PC-3 (cell line): ENCODE results near the gene TSKU. TPM values are rescaled to one million over a fixed set of nuclear protein-coding genes. Genes with fewer than 3 reads are reported as not detected.

Experiments
- ATAC-seq: fragments of 200-7000 bp; cut with Tn5 transposase; 2 replicates; pipeline ENCODE4 v1.9.1; 2020; ENCODE audit warnings: mild to moderate bottlenecking, moderate library complexity
- BruUV-seq: library from RNA; stranded (reverse); fragments of 400-500 nt; replicated peaks from 2 replicates; lab custom pipeline; 2021; lab: Mats Ljungman, UMichigan
- CTCF ChIA-PET: fragments of 300-600 bp; sonication (Branson Sonifier 250); formaldehyde crosslinking; loops from one replicate; lab custom pipeline; 2022; ENCODE audit warnings: antibody characterized with exemption; lab: Charles Lee
- POLR2A ChIA-PET: fragments of 300-600 bp; sonication (Branson Sonifier 250); formaldehyde crosslinking; loops from one replicate; lab custom pipeline; 2022; ENCODE audit warnings: antibody characterized with exemption; ENCODE audit not compliant: unreplicated experiment; lab: Charles Lee
- DNase-seq: peaks from one replicate; pipeline ENCODE4 v3.0.0-alpha.2; 2015
- H2AFZ ChIP-seq: fragments of 300-600 bp; sonication (generic); 2 replicates; pipeline ENCODE4 v1.6.0; 2016; ENCODE audit warnings: antibody characterized with exemption, low read length
- H3F3A ChIP-seq: fragments of 300-600 bp; sonication (generic); one replicate; pipeline ENCODE4 v1.6.0; 2017; ENCODE audit warnings: antibody characterized with exemption, low read length, control low read depth, mild to moderate bottlenecking; ENCODE audit not compliant: unreplicated experiment
- H3K27ac ChIP-seq: fragments of 300-600 bp; sonication (generic); 2 replicates; pipeline ENCODE4 v1.5.1; 2016; ENCODE audit warnings: mild to moderate bottlenecking, low read length
- H3K27me3 ChIP-seq: fragments of 300-600 bp; sonication (generic); 2 replicates; pipeline ENCODE4 v1.6.1; 2016; ENCODE audit warnings: low read length, mixed read lengths
- H3K36me3 ChIP-seq: fragments of 300-600 bp; sonication (generic); 2 replicates; pipeline ENCODE4 v1.6.1; 2016; ENCODE audit warnings: low read depth, mixed run types, low read length, mixed read lengths
- H3K4me1 ChIP-seq: fragments of 300-600 bp; sonication (generic); 2 replicates; pipeline ENCODE4 v1.5.1; 2016; ENCODE audit warnings: low read length; ENCODE audit not compliant: insufficient read depth
- H3K4me2 ChIP-seq: fragments of 300-600 bp; sonication (generic); 2 replicates; pipeline ENCODE4 v1.6.0; 2016; ENCODE audit warnings: low read length
- H3K4me3 ChIP-seq: fragments of 300-600 bp; sonication (generic); 2 replicates; pipeline ENCODE4 v1.5.1; 2016; ENCODE audit warnings: mild to moderate bottlenecking, low read length, mixed read lengths
- H3K79me2 ChIP-seq: fragments of 300-600 bp; sonication (generic); 2 replicates; pipeline ENCODE4 v1.6.1; 2017; ENCODE audit warnings: low read length, mixed read lengths
- H3K9ac ChIP-seq: fragments of 300-600 bp; sonication (generic); 2 replicates; pipeline ENCODE4 v1.6.0; 2016; ENCODE audit warnings: mild to moderate bottlenecking, low read length
- H3K9me2 ChIP-seq: fragments of 300-600 bp; sonication (generic); replicated peaks from 2 replicates; pipeline ENCODE4 v1.6.1; 2016; ENCODE audit warnings: mixed run types, low read length, mixed read lengths
- H3K9me3 ChIP-seq: fragments of 300-600 bp; sonication (generic); 2 replicates; pipeline ENCODE4 v1.6.1; 2016; ENCODE audit warnings: low read length, mixed read lengths
- H4K20me1 ChIP-seq: fragments of 300-600 bp; sonication (generic); 2 replicates; pipeline ENCODE4 v1.6.1; 2016; ENCODE audit warnings: low read length, mixed read lengths
- CTCF ChIP-seq: fragments of 300-600 bp; sonication (generic); conservative IDR thresholded peaks from 2 replicates; pipeline ENCODE4 v1.5.1; 2017; ENCODE audit warnings: antibody characterized with exemption, low read depth, mild to moderate bottlenecking, low read length
- EZH2 ChIP-seq: fragments of 300-600 bp; sonication (generic); IDR thresholded peaks from one replicate; pipeline ENCODE4 v1.6.1; 2017; ENCODE audit warnings: antibody characterized with exemption, mild to moderate bottlenecking, low read length; ENCODE audit not compliant: unreplicated experiment
- EZH2phosphoT487 ChIP-seq: fragments of 300-600 bp; sonication (generic); IDR thresholded peaks from 2 replicates; pipeline ENCODE4 v1.6.1; 2018; ENCODE audit warnings: mild to moderate bottlenecking, antibody characterized with exemption, low read length, borderline replicate concordance
- intact Hi-C: fragments of 100-400 bp; cut with micrococcal nuclease; formaldehyde crosslinking; loops from 2 replicates; pipeline ENCODE4 v1.9.0; 2023
- total RNA-seq: library from RNA; depleted of rRNA; stranded (reverse); fragments of >200 nt; gene quantifications from 2 replicates; pipeline ENCODE4 v1.2.3, GENCODE V29; 2014

TSKU gene
- total RNA-seq, 1 experiment from 2014 or later = 32.1 TPM

- peaks cover 63% of the 10 kb centered on the region for H3K79me2 ChIP-seq
- TF ChIP-seq CTCF (no peak), EZH2 (no peak), EZH2phosphoT487 (no peak)
- H4K20me1 ChIP-seq = 0 out of 2 replicates have a peak, but pooled peaks cover 9% of the 10 kb centered on the region
- peaks cover 28% of the 10 kb centered on the region for H3K4me1 ChIP-seq
- no peak overlapping the region for H3K27ac ChIP-seq
- H2AFZ ChIP-seq = no peak overlapping the region
- ATAC-seq (no peak), DNase-seq (peak; percentile 58)
- H3K4me2 ChIP-seq = no peak overlapping the region
- intact Hi-C loops = no loop called here
- ChIA-PET POLR2A (no interaction called here), CTCF (no interaction called here)
- no peaks in the 10 kb centered on the region for H3K27me3 ChIP-seq
- H3K4me3 ChIP-seq = no peak overlapping the region
- H3K9me3 ChIP-seq = no peaks in the 10 kb centered on the region
- H3K9ac ChIP-seq = no peak overlapping the region
- no TSS peak for BruUV-seq
- H3F3A ChIP-seq = no peaks in the 10 kb centered on the region
- peaks cover 6% of the 10 kb centered on the region for H3K36me3 ChIP-seq
- no peaks in the 10 kb centered on the region for H3K9me2 ChIP-seq
Measured at GRCh38 chr11:76791861-76792260, 8.7 kb downstream of the TSKU start.

GRCh38 chr11:76792505-76793264 lies 9.5 kb downstream of the TSKU start:
- Histone ChIP-seq H2AFZ (no peak overlapping the region), H3K9me3 (no peaks in the 10 kb centered on the region), H3F3A (no peaks in the 10 kb centered on the region), H3K4me3 (no peak overlapping the region), H3K36me3 (peaks cover 3% of the 10 kb centered on the region), H3K9ac (no peak overlapping the region), H3K27ac (no peak overlapping the region), H3K4me2 (no peak overlapping the region), H3K9me2 (no peaks in the 10 kb centered on the region), H3K79me2 (peaks cover 55% of the 10 kb centered on the region), H3K27me3 (no peaks in the 10 kb centered on the region), H3K4me1 (peaks cover 26% of the 10 kb centered on the region), H4K20me1 (0 out of 2 replicates have a peak, but pooled peaks cover 9% of the 10 kb centered on the region)
- intact Hi-C loops = no loop called here
- BruUV-seq = no TSS peak
- POLR2A ChIA-PET = no interaction called here
- no peak for ATAC-seq
- CTCF ChIA-PET = no interaction called here
- TF ChIP-seq CTCF (no peak), EZH2phosphoT487 (no peak), EZH2 (no peak)
- no peak for DNase-seq
